NCI-H2196 treated with DMSO at 0.1 percent for 48 hours (cell line): Measurements from ENCODE around the gene SPOUT1.
A peak's percentile ranks its signal among the peaks of the same experiment; 100 is the strongest.
"Not testable (repeated sequence)": the region's sequence is repeated elsewhere in the genome, so short reads cannot be mapped to it uniquely, and the experiment has no call there.

Source experiments
- DNase-seq: peaks from one replicate; lab custom pipeline; 2025; ENCODE audit not compliant: unreplicated experiment; lab: John Stamatoyannopoulos, UW

The SPOUT1 gene

DNA sequence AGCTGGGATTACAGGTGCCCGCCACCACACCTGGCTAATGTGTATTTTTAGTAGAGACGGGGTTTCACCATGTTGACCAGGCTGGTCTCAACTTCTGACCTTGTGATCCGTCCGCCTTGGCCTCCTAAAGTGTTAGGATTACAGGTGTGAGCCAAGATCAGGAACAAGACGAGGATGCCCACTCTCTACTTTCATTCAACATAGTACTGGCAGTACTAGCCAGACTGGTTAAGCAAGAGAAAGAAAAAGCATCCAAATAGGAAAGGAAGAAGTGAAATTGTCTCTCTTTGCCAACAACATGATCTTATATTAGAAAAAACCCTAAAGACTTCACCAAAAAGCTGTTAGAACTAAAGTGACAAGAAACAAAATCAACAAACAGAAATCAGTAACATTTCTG, 18.7 kb downstream of the SPOUT1 start:
- DNase-seq = no peak

DNA sequence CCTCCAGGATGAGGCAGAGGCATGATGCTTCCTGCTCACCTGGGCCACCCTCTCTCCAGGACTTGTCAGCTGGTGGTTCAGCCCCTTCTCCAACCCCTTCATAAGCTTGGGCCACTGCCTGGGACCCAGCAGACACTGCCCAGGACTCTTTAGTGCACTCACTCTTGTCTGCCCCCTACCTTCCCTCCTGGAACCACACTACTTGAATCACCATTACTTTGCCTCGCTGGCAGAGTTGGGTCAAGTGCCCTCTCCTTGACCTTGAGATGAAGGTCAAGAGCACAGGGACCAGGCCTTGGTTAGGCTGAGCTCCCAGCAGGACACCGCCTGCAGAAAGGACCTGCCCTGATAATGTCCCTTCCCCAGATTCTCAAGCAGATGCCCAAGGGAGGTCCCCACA, 19.8 kb downstream of the SPOUT1 start:
- DNase-seq = no peak

DNA sequence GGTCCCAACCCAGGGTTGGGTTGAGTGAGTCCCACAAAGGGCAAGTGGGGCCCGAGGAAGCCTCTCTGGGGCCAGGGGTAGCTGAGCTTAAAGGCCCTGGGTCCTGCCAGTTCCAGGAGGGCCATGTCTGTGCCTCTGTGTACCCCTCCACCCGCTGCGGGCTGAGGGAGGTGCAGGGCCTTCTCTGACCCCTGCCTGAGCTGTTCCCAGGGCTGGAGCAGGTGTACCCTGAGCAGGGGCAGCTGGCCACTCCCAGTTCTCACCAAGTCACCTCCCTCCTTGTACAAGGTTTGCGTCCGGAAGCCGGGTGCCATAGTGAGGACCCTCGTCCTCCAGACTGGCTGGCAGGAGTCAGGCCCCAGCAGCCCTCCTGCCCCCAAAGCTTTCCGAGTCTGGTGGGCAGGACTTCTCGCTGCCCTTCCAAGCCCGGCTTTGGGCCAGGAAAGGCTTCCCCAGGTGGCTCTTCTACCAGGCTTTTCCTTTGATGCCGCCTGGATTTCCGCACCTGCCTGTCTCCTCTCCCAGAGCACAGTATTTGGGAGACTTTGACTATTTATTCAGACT, 20.5 kb downstream of the SPOUT1 start:
- no peak for DNase-seq

DNA sequence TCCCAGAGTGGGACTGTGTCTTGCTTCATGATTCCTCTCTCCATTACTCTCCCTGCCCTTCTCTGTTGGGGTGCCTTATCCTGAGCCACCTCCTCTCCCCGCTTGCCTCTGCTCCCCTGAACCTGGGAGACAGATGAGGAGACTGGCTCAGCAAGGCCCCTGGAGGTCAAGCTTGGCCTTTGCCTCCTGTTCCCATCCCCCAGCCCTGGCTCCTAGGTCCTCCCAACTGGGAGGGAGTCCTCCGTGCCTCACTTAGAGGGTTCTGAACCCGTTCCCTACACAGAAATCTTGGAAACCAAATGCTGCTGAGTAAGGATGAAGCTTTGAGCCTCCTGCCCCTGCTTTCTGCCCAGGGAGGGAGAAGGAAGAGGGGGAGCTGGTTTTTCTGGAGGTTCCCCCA, 21.1 kb downstream of the SPOUT1 start:
- DNase-seq = no peak

DNA sequence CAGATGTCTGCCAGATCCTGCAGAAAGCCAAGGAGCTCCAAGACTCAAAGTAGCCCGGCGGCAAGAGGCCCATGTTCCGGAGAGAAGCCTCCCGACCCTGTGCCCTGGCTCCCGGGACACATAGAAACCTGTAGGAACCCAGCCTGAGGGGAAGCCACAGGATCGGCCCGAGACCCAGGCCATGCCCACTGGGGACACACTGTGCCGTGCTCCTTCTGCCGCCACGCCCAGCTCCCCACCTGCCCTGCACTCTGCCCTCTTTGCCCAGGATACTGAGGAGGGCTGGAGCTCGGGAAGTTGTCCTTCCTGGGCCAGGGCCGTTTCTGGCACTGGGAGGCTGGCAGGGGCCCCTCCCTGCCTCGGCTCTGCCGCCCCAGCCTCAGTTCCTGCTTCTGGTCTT, 21.8 kb downstream of the SPOUT1 start:
- DNase-seq = no peak

DNA sequence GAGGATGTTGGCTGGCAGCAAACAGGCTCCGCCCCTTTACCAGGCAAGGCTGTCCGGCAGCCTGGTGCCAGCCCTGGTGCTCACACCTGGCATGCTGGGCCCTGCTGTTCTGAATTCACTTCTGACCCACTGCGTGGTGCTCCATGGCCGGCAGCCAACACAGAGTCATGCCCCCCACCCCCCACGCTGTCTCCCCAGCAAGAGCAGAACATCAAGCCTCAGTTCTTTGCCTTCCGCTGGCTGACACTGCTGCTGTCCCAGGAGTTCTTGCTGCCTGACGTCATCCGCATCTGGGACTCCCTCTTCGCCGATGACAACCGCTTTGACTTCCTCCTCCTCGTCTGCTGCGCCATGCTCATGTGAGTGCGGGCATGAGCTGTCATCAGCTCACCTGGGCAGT, 23.9 kb downstream of the SPOUT1 start:
- no peak for DNase-seq

DNA sequence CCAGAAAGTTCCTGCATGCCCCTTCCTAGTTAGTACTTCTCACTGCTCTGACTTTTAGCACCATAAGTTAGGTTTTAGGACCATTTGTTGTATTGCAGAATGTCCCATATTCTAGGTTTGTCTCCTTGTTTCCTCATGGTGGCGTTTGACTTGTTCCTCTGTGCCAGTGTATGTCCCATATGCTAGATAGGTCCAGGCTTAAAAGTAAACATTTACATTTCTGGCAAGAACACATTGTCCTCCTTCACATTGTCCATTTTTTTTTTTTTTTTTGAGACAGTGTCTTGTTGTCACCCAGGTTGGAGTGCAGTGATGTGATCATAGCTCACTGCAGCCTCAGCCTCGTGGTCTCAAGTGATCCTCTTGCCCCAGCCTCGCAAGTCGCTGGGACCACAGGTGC, 27.1 kb downstream of the SPOUT1 start:
- no peak for DNase-seq

DNA sequence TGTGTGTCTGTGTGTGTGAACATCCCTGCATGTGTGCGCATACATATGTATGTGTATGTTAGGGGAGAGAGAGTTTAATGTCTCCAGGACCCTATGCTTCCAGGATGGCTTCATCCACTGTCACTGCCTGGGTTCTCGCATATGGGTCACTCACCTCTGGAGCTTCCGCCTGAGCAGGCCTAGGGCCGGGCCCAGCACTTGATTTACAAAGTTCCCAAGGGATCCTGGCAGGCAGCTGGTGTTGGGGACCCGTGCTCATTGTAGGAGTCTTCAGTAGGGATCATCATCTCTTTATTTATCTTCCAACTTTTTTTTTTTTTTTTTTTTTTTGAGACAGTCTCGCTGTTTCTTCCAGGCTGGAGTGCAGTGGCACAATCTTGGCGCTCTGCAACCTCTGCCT, 29.5 kb downstream of the SPOUT1 start:
- DNase-seq = no peak

DNA sequence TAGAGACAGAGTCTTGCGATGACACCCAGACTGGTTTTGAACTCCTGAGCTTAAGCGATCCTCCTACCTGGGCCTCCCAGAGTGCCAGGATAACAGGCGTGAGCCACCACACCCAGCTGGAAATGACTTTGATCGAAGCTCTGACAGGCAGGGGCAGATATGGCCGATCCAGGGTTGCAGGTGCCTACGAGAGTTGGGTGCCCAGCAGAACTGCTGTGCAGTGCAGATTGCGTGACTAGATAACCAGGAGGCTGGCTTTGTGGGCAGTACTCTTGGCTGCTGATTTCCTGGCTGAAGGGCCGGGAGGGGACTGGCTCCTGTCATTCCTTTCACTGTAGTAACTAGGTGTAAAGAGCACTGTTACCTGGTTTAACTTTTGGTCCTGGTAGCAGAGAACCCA, 30.7 kb downstream of the SPOUT1 start:
- no peak for DNase-seq

DNA sequence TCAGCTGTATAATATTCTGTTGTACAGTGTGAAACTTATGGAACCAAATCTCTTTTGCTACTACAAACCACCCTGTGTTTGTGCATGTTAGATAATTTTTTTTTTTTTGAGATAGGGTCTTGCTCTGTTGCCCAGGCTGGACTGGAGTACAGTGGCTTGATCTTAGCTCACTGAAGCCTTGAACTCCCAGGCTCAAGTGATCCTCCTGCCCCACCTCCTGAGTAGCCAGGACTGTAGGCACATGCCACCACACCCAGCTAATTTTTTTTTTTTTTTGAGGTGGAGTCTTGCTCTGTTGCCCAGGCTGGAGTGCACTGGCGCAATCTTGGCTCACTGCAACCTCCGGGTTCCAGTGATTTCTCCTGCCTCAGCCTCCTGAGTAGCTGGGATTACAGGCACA, 34.6 kb downstream of the SPOUT1 start:
- DNase-seq = not testable (repeated sequence)

DNA sequence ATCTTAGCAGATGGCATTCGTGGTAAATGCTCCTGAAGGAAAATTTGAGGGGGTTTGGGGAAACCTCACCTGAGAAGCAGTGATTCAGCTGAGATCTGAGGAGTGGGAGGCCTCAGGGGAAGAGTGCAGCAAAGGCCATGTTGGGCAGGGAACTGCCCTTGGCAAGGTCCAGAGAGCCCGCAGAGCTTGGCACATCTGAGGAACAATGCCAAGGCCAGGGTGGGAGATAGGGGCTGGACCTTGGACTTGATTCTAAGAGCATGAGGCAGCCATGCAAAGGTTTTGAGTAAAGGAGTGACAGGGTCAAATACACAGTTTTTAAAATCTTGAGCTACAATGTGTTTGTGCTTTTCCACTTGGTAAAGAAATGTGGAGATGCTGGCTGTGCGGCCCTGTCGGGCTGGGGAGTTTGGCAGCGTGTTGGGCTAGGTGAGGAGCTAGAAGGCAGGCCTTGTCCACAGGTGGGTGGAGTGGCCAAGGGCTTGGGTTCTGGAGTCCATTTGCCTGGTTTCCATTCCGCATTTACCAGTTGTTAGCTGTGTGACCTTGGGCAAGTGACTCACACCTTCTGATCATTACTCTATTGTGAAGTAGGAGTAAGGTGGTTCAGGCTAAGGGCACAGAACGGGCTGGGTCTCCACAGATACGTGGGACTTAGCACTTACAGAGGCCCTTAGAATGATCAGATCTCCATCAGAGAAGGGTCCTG, 36.5 kb downstream of the SPOUT1 start:
- no peak for DNase-seq

DNA sequence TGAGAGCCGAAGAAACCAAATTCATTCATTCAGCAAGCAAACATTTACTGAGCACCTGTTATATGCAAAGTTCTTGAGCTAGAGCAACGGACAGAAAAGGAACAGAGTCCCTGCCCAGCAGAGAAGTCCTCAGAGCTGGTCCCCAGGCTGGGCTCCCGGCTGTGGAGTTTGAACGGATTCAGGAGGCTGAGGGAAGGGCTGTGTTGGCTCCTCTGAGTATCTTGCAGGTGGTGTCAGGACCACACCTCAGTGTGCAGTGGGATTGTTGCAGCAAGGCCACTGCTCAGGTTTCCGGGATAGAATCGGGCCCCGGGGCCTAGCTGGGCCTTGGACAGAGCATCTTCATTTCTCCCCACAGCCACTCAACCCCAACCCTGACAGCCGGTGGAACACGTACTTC, 37.5 kb downstream of the SPOUT1 start:
- DNase-seq = no peak

DNA sequence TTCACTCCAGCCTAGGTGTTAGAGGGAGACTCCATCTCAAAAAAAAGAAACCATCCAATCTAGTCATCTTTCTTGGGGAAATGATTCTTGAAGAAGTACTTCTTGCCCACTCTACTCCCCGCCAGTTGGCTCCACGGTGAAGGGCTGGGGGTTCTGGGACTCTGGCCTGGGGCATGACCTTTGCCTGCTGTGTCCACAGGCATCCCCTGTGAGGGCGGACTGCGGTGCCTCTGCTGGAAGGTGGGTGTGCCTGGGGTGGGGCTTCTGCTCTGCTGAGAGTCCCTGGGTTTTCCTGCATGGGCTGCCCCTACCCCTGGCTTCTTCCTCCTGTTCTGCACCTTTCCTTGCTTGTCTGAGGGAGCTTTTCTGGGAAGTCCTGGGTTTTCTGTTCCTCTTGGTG, 39.1 kb downstream of the SPOUT1 start:
- no peak for DNase-seq

DNA sequence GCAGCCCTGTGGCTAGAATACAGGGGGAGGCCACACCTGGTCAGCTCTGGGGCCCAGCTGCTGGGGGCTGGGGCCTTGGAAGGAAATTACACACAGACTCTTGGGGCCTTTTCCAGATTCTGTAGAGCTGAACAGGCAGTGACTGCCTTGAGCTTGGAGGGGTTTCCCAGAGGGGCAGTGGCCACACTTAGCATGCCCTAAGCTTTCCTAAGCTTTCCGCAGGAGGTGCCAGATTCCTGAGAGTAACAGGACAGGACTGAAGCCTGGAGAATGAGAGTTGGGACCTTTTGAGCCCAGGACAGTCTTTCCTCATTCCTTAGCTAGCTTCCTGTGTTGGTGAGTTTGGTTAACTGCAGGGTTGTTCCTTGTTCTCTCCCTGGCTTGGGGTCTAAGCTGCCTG, 41.1 kb downstream of the SPOUT1 start:
- DNase-seq = no peak

DNA sequence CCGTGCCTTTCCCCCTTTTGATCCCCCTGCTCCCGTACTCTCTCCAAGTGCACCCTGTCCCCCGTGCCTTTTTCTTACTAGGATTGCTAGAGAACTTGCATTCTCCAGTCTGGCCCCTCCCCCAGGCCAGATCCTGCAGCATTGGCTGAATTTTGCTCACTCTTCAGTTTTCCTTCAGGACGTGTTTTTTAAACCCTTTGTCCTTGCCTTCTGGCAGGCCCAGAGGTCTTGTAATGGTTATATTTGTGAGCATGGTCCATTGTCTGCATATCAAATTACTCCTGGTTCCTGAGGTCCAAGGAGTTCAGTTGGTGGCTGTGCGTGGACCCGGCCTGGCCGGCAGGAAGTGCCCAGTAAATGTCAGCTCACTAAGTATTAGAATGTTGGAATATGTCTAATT, 41.9 kb downstream of the SPOUT1 start:
- DNase-seq = no peak

DNA sequence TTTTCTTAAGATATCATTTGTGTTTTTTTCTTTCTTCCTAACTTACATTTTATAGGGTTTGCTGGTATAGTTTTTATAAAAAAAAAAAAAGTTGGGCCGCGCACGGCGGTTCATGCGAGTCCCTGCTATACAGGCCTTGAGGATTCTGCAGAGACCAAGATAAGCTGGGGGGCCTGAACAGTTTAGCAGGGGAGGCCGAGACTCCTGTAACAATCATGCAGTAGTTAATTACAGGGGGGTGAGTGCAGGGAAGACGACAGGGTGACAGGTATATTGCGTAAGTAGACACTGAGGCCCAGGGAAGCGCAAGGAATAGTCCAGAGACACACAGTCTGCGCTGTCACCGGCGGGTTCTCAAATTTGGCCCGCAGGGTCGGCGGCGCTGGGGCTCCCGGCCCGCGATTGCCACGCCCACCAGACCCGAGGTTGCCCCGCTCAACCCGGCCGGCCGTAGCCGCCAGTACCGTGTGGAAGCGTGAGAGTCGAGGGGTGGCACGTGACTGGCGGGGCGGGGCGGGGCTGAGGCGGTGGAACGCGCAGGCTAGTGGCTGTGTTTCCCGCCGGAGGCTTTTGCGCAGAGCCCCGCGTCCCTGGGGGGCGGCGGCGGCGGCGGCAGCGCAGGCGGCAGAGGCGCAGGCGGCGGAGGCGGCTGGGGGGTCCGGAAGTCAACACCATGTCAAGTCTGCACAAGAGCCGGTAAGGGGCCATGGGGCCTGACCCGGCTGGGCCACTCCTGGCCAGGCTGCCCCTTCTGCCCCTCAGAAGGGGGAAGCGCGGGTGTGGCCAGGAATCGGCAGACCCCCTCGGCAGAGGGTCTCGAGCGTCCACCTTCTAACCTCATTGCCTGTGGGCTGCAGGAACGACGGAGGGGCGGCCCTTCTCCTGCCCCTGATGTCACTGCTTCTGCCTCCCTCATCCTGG, 42.7 kb downstream of the SPOUT1 start, which contains the start of gene TBC1D13:
TBC1D13 (plus strand) TSS at position 573 of the 921 bp plus-strand sequence; CDS start at position 674, 101 bp downstream.
- peak; percentile 76 for DNase-seq

DNA sequence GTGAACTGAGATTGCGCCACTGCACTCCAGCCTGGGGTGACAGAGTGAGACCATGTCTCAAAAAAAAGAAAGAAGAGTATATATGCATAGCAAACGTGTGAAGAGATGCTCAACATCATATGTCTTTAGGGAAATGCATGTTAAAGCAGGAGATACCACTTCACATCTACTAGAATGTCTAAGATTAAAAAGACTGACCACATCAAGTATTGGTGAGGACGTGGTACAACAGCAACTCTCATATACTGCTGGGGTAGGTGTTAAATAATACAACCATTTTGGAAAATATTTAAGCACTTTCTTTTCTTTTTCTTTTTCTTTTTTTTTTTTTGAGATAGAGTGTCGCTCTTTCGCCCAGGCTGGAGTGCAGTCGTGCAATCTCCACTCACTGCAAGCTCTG, 44.2 kb downstream of the SPOUT1 start:
- no peak for DNase-seq

DNA sequence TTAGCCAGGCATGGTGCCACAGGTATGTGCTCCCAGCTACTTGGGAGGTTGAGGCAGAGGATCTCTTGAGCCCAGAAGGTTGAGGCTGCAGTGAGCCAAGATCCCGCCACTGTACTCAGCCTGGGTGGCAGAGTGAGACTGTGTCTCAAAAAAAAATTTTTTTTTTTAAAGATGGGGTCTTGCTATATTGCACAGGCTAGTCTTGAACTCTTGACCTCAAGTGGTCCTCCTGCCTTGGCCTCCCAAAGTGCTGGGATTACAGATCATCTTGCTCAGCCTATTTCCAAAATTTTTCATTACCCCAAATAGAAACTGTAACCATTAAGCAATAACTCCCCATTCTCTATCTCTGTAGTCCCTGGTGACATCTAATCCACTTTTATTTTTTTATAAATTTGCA, 46.9 kb downstream of the SPOUT1 start:
- no peak for DNase-seq

DNA sequence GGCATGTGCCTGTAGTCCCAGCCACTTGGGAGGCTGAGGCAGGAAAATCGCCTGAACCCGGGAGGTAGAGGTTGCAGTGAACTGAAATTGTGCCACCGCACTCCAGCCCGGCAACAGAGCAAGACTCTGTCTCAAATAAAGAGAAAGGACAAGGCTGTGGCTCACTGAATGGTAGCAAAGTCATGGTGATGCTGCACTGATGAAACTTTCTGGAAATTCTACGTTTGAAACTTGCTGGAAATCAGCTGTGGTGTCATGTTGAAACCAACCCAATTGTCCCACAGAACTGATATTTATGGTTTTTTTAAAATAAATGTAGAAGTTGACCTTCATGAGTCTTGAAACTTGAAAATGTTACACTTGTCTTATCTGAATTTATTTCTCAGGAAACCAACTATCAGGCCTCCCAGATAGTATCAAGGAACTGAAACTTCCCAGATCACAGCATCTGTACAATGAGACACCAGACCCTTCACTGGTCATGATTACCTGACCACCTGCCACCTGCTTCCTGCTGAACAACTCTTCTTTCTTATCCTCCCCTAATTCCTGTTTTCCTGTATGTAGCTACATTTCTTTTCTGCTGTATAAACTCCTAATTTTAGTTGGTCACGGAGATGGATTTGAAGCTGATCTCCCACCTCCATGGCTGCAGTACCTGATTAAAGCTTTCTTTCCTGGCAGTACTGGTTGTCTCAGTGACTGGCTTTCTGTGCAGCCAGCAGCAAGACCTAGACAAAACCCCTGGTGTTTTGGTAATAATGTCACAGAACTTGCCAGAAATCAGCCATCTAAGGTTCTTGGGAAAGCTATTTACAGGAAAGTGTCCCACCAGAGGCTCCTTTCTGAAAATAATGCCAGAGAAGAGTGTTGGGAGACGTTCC, 48.2 kb downstream of the SPOUT1 start:
- DNase-seq = no peak

DNA sequence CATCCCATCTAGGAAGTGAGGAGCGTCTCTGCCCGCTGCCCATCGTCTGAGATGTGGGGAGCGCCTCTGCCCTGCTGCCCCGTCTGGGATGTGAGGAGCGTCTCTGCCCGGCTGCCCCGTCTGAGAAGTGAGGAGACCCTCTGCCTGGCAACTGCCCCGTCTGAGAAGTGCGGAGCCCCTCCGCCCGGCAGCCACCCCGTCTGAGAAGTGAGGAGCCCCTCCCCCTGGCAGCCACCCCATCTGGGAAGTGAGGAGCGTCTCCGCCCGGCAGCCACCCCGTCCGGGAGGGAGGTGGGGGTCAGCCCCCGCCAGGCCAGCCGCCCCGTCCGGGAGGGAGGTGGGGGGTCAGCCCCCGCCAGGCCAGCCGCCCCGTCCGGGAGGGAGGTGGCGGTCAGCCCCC, 49.5 kb downstream of the SPOUT1 start:
- DNase-seq = not testable (repeated sequence)

DNA sequence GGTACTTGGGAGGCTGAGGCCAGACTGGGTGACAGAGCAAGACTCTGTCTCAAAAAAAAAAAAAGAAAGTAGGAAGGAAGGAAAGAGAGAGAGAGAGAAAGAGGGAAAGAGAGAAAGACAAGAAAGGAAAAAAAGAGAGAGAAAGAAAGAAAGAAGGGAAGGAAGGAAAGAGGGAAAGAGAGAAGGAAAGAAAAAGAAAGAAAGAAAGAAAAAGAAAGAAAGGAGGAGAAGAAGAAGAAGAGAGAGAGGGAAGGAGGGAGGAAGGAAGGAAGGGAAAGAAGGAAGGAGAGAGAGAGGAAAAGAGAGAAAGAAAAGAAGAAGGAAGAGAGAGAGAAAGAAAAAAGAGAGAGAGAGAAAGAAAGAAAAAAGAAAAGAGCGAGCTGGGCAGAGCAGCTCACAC, 54.8 kb downstream of the SPOUT1 start:
- no peak for DNase-seq
